GM10847 (cell line): ENCODE measurements around the gene CACNA2D4.

Experiments used
- POLR2A ChIP-seq: IDR thresholded peaks from 2 replicates; pipeline ENCODE4 v1.6.1; 2011; ENCODE audit not compliant: insufficient read length; ENCODE audit errors: extremely low read depth

CACNA2D4 gene

GRCh38 chr12:1857821-1858220, 60.6 kb downstream of the CACNA2D4 start:
- TF ChIP-seq POLR2A, result no peak

GRCh38 chr12:1857086-1857485, 61.4 kb downstream of the CACNA2D4 start:
- TF ChIP-seq POLR2A, result no peak

GRCh38 chr12:1855241-1855640, 63.2 kb downstream of the CACNA2D4 start:
- no peak for TF ChIP-seq POLR2A

- TF ChIP-seq POLR2A, result no peak
Observed at GRCh38 chr12:1853716-1854115, 64.7 kb downstream of the CACNA2D4 start.

GRCh38 chr12:1852076-1852475, 66.4 kb downstream of the CACNA2D4 start:
- TF ChIP-seq POLR2A, result no peak

- TF ChIP-seq POLR2A, result no peak
Observed at GRCh38 chr12:1851151-1851701, 67.2 kb downstream of the CACNA2D4 start.

GRCh38 chr12:1848745-1849144, 69.7 kb downstream of the CACNA2D4 start:
- no peak for TF ChIP-seq POLR2A

GRCh38 chr12:1848146-1848545, 70.3 kb downstream of the CACNA2D4 start:
- TF ChIP-seq POLR2A, result no peak

- TF ChIP-seq POLR2A, result no peak
Observed at GRCh38 chr12:1847411-1847810, 71.0 kb downstream of the CACNA2D4 start.

- TF ChIP-seq POLR2A, result no peak
Observed at GRCh38 chr12:1846421-1847405, 71.7 kb downstream of the CACNA2D4 start.

- no peak for TF ChIP-seq POLR2A
Observed at GRCh38 chr12:1845886-1846285, 72.6 kb downstream of the CACNA2D4 start.

GRCh38 chr12:1845427-1845826, 73.0 kb downstream of the CACNA2D4 start:
- TF ChIP-seq POLR2A, result no peak

- TF ChIP-seq POLR2A, result no peak
Observed at GRCh38 chr12:1844661-1845409, 73.6 kb downstream of the CACNA2D4 start.

- TF ChIP-seq POLR2A, result no peak
Observed at GRCh38 chr12:1844223-1844622, 74.2 kb downstream of the CACNA2D4 start.

- no peak for TF ChIP-seq POLR2A
Observed at GRCh38 chr12:1843641-1844005, 74.8 kb downstream of the CACNA2D4 start.

- TF ChIP-seq POLR2A, result no peak
Observed at GRCh38 chr12:1842905-1843640, 75.4 kb downstream of the CACNA2D4 start.
